ENCODE measurements around the gene SUFU. TPM values are rescaled to one million over a fixed set of nuclear protein-coding genes. Genes with fewer than 3 reads are reported as not detected.

SUFU gene
- total and polyA plus RNA-seq, 2 of the 4 experiments (the other 2 are of a cell fraction) = 2.2 to 11.0 TPM

DNA sequence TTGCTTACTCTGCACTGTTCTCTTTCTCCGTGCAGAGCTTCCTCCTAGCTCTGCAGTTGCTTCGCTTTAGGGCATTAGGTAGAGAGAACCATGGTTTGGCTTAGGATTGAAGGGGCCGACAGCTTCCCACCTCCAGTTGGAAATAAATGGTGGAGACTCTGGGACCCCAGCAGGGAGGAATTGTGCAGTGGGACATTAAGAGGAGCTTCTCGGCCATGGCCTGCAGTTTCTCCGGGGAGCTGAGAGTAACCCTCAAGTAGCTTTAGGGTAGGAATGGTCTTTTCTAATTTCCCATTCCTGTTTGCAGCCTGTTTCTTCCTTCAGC is 1.2 kb downstream of the SUFU start:
- Histone ChIP-seq H4K91ac (ENCODE audit: insufficient read depth, low read depth, low read length) (no peak overlapping the region), H3K4me1 (ENCODE audit: control insufficient read depth, insufficient read depth, low read length) (peaks cover 11% of the 10 kb centered on the region), H2BK20ac (ENCODE audit: low read depth, low read length) (no peak overlapping the region), H2AFZ (replicated peaks; ENCODE audit: low read length, poor library complexity) (no peak overlapping the region), H3K27ac (ENCODE audit: insufficient read depth, low read length) (peak overlapping the region; percentile 23; the same call in 1 of the 2 replicates), H3K79me1 (ENCODE audit: low read depth in 1 of 2, low read length in 2 of 2) (peaks cover 15 to 66% of the 10 kb centered on the region in 2 experiments), H4K8ac (ENCODE audit: low read depth in 2 of 2, low read length in 2 of 2) (no peak overlapping the region), H4K5ac (ENCODE audit: low read depth, low read length) (no peak overlapping the region), H4K20me1 (ENCODE audit: insufficient read depth, low read length) (peaks cover 46% of the 10 kb centered on the region), H3K18ac (ENCODE audit: low read depth, low read length) (no peak overlapping the region), H3K23ac (ENCODE audit: low read depth, low read length) (peak overlapping the region; percentile 50), H2AK9ac (replicated peaks; ENCODE audit: low read depth, low read length, poor library complexity) (peak overlapping the region; percentile 6), H2AK5ac (ENCODE audit: low read depth, low read length) (no peak overlapping the region), H3K14ac (replicated peaks; ENCODE audit: low read depth, low read length) (no peak overlapping the region), H3K36me3 (ENCODE audit: control insufficient read depth, insufficient read depth, low read length) (peaks cover 8% of the 10 kb centered on the region), H3K9ac (ENCODE audit: low read depth, low read length) (peak overlapping the region; percentile 83), H3K27me3 (ENCODE audit: control insufficient read depth, insufficient read depth, low read length) (no peaks in the 10 kb centered on the region), H3K4me3 (ENCODE audit: insufficient read depth, low read depth, low read length) (peak overlapping the region; percentile 96), H3K4ac (ENCODE audit: low read depth, low read length) (no peak overlapping the region), H2BK120ac (ENCODE audit: low read depth, low read length) (no peak overlapping the region), H3K9me3 (ENCODE audit: control insufficient read depth, insufficient read depth, low read length) (no peaks in the 10 kb centered on the region), H3K9me1 (ENCODE audit: insufficient read depth, low read length) (peaks cover 14% of the 10 kb centered on the region), H3K4me2 (ENCODE audit: low read depth, low read length) (peak overlapping the region; percentile 95), H2BK5ac (ENCODE audit: low read depth, low read length, poor library complexity, severe bottlenecking) (no peak overlapping the region), H3K56ac (ENCODE audit: extremely low read depth, insufficient read depth, low read length) (no peak overlapping the region; the same call in 1 of the 2 replicates), H2BK15ac (ENCODE audit: low read depth, low read length) (no peak overlapping the region)
- ATAC-seq (ENCODE audit: low read depth) (no peak), DNase-seq (no peak)
- CTCF ChIA-PET = interaction anchor here (0.8 to 2.4 kb wide), 5 partner anchors 11 to 123 kb away, joined by 3 to 16 read pairs (median 5); no protein-coding TSS in a partner anchor
- TF ChIP-seq MXI1 (IDR thresholded peaks at IDR 0.05; ENCODE audit: borderline replicate concordance, low read depth, low read length) (no peak), USF2 (IDR thresholded peaks at IDR 0.05; ENCODE audit: low read depth, low read length) (no peak), RAD21 (IDR thresholded peaks at IDR 0.05; ENCODE audit: low read length) (no peak), MAFK (IDR thresholded peaks at IDR 0.05; ENCODE audit: low read depth, low read length) (no peak; the same call in 1 of the 2 replicates), MAZ (IDR thresholded peaks at IDR 0.05; ENCODE audit: borderline replicate concordance, low read depth, low read length) (no peak), BHLHE40 (IDR thresholded peaks at IDR 0.05; ENCODE audit: low read depth, low read length) (no peak), POLR2A (IDR thresholded peaks at IDR 0.05; ENCODE audit: low read depth, low read length) (no peak), ELK1 (IDR thresholded peaks at IDR 0.05; ENCODE audit: borderline replicate concordance, low read depth, low read length) (no peak), RFX5 (IDR thresholded peaks at IDR 0.05; ENCODE audit: low read depth, low read length) (no peak), NFE2L2 (IDR thresholded peaks at IDR 0.05; ENCODE audit: low read depth, low read length) (no peak), CEBPB (IDR thresholded peaks at IDR 0.05; ENCODE audit: low read depth, low read length) (no peak), CTCF (conservative IDR thresholded peaks at IDR 0.05; ENCODE audit: low read depth, low read length) (no peak), CHD1 (IDR thresholded peaks at IDR 0.05; ENCODE audit: low read depth, low read length) (no peak), FOS (IDR thresholded peaks at IDR 0.05; ENCODE audit: low read depth, low read length) (no peak), RCOR1 (IDR thresholded peaks at IDR 0.05; ENCODE audit: insufficient replicate concordance, low read length) (no peak), SMC3 (IDR thresholded peaks at IDR 0.05; ENCODE audit: low read depth, low read length) (no peak)
- dilution Hi-C loops (cut with HindIII; ENCODE audit: low sequenced_read_pairs, unreplicated experiment) = loop anchor here (10.0 kb wide), 1 partner anchor 70 kb away; no protein-coding TSS in a partner anchor
- POLR2A ChIA-PET (ENCODE audit: unreplicated experiment) = no interaction called here
- WGBS, 2 experiments (ENCODE audit: extremely low coverage in 2 of 2, insufficient read length in 1 of 2) = 0% methylated on average over 1 of the region's 5 CpGs; no CpG with 5 or more reads in 1 of the 2 experiments
- in situ Hi-C loops (cut with MboI; ENCODE audit: low sequenced_read_pairs) = no loop called here
- no TSS peak for BruUV-seq (replicated peaks)
- intact Hi-C loops (cut with micrococcal nuclease) = loop anchor here (5.0 kb wide), 2 partner anchors 37 to 207 kb away; partner anchors contain the start of genes ARL3 and SFXN2

Data from IMR-90 (cell line).